SK-N-SH treated with all-trans-retinoic acid at 6 μM for 48 hours (cell line): ENCODE results near the gene TLCD2.

Experiments used
- ATAC-seq: fragments of 200-7000 bp; cut with Tn5 transposase; 3 replicates; pipeline ENCODE4 v1.9.1; 2020; ENCODE audit warnings: mild to moderate bottlenecking, moderate library complexity
- ARNTL ChIP-seq: fragments of 450-650 bp; formaldehyde crosslinking; IDR thresholded peaks from 2 replicates; pipeline ENCODE4 v1.5.0; 2020; ENCODE audit warnings: low read depth, mild to moderate bottlenecking, moderate library complexity, borderline replicate concordance
- CREB5 ChIP-seq: fragments of 250-450 bp; sonication (Bioruptor Pico); IDR thresholded peaks from 2 replicates; pipeline ENCODE4 v1.5.1; 2020; ENCODE audit warnings: low read depth, mild to moderate bottlenecking, moderate library complexity
- CSDC2 ChIP-seq: fragments of 250-450 bp; sonication (Bioruptor Pico); IDR thresholded peaks from 2 replicates; pipeline ENCODE4 v1.5.0; 2020; ENCODE audit warnings: mild to moderate bottlenecking, moderate library complexity
- CSRNP3 ChIP-seq: fragments of 250-450 bp; sonication (Bioruptor Pico); IDR thresholded peaks from 2 replicates; pipeline ENCODE4 v1.5.1; 2021; ENCODE audit warnings: mild to moderate bottlenecking, moderate library complexity
- ESRRG ChIP-seq: fragments of 250-450 bp; sonication (Bioruptor Pico); IDR thresholded peaks from 2 replicates; pipeline ENCODE4 v1.6.1; 2021; ENCODE audit warnings: mild to moderate bottlenecking
- GLIS3 ChIP-seq: fragments of 250-450 bp; sonication (Bioruptor Pico); IDR thresholded peaks from 2 replicates; pipeline ENCODE4 v1.5.0; 2020; ENCODE audit warnings: mild to moderate bottlenecking, moderate library complexity
- ISL1 ChIP-seq: fragments of 250-450 bp; sonication (Bioruptor Pico); IDR thresholded peaks from 2 replicates; pipeline ENCODE4 v2.1.2; 2022; ENCODE audit warnings: mild to moderate bottlenecking, moderate library complexity
- OSR1 ChIP-seq: fragments of 250-450 bp; sonication (Bioruptor Pico); IDR thresholded peaks from 2 replicates; pipeline ENCODE4 v1.8.0; 2022; ENCODE audit warnings: moderate library complexity, mild to moderate bottlenecking, inconsistent platforms
- PATZ1 ChIP-seq: fragments of 250-450 bp; sonication (Bioruptor Pico); IDR thresholded peaks from 2 replicates; pipeline ENCODE4 v1.8.0; 2020; ENCODE audit warnings: mild to moderate bottlenecking, moderate library complexity, borderline replicate concordance
- POU6F1 ChIP-seq: fragments of 250-450 bp; sonication (Bioruptor Pico); IDR thresholded peaks from 2 replicates; pipeline ENCODE4 v1.8.0; 2021; ENCODE audit warnings: low read depth, mild to moderate bottlenecking, moderate library complexity, borderline replicate concordance
- PPARA ChIP-seq: fragments of 250-450 bp; sonication (Bioruptor Pico); IDR thresholded peaks from 2 replicates; pipeline ENCODE4 v1.5.0; 2020; ENCODE audit warnings: mild to moderate bottlenecking, borderline replicate concordance
- RARB ChIP-seq: fragments of 250-450 bp; sonication (Bioruptor Pico); IDR thresholded peaks from 2 replicates; pipeline ENCODE4 v1.8.0; 2021; ENCODE audit warnings: mild to moderate bottlenecking, moderate library complexity
- SNAI2 ChIP-seq: fragments of 250-450 bp; sonication (Bioruptor Pico); IDR thresholded peaks from 2 replicates; pipeline ENCODE4 v1.5.0; 2020; ENCODE audit warnings: mild to moderate bottlenecking, moderate library complexity
- TCF4 ChIP-seq: fragments of 250-450 bp; sonication (Bioruptor Pico); IDR thresholded peaks from 2 replicates; pipeline ENCODE4 v1.8.0; 2021; ENCODE audit warnings: mild to moderate bottlenecking, moderate library complexity, borderline replicate concordance
- TOX ChIP-seq: fragments of 250-450 bp; sonication (Bioruptor Pico); IDR thresholded peaks from 2 replicates; pipeline ENCODE4 v1.8.0; 2021; ENCODE audit warnings: mild to moderate bottlenecking, moderate library complexity, borderline replicate concordance
- TSHZ2 ChIP-seq: fragments of 250-450 bp; sonication (Bioruptor Pico); IDR thresholded peaks from 2 replicates; pipeline ENCODE4 v1.5.0; 2020; ENCODE audit warnings: mild to moderate bottlenecking, moderate library complexity
- ZFP30 ChIP-seq: fragments of 450-650 bp; formaldehyde crosslinking; IDR thresholded peaks from 2 replicates; pipeline ENCODE4 v1.5.0; 2022; ENCODE audit warnings: mild to moderate bottlenecking, moderate library complexity
- ZNF565 ChIP-seq: fragments of 450-650 bp; formaldehyde crosslinking; conservative IDR thresholded peaks from 2 replicates; pipeline ENCODE4 v1.5.0; 2020; ENCODE audit warnings: low read depth, mild to moderate bottlenecking, moderate library complexity
- ZNF70 ChIP-seq: fragments of 450-650 bp; formaldehyde crosslinking; IDR thresholded peaks from 2 replicates; pipeline ENCODE4 v1.5.0; 2020; ENCODE audit warnings: mild to moderate bottlenecking, moderate library complexity
- ZNF8 ChIP-seq: fragments of 450-650 bp; formaldehyde crosslinking; IDR thresholded peaks from 2 replicates; pipeline ENCODE4 v1.5.0; 2020; ENCODE audit warnings: mild to moderate bottlenecking, moderate library complexity

Gene TLCD2

GRCh38 chr17:1709971-1710806 lies at the start of gene TLCD2:
Gene TLCD2 (minus strand): TSS chr17:1710377. CDS start chr17:1710242, 135 bp downstream.
- peak; percentile 66 for ATAC-seq
- no peak for TF ChIP-seq ZNF70 (CRISPR knock-in tag)
- no peak for TF ChIP-seq CREB5
- peak; percentile 72; the same call in 1 of the 2 replicates for TF ChIP-seq CSRNP3 (CRISPR knock-in tag)
- TF ChIP-seq POU6F1 (CRISPR knock-in tag) = 0 out of 2 replicates have a peak, but pooled peaks have one; percentile 16
- 0 out of 2 replicates have a peak, but pooled peaks have one; percentile 8 for TF ChIP-seq ESRRG
- 0 out of 2 replicates have a peak, but pooled peaks have one; percentile 34 for TF ChIP-seq GLIS3 (CRISPR knock-in tag)
- TF ChIP-seq, all 23 proteins: peak for 4

- TF ChIP-seq ISL1 (CRISPR knock-in tag) = no peak
- TF ChIP-seq ZFP30 (CRISPR knock-in tag) = no peak
- TF ChIP-seq CSDC2 (CRISPR knock-in tag) = no peak
- no peak for TF ChIP-seq PATZ1 (CRISPR knock-in tag)
- no peak for TF ChIP-seq RARB (CRISPR knock-in tag)
- TF ChIP-seq OSR1 (CRISPR knock-in tag) = no peak
- TF ChIP-seq ZNF565 = no peak
- no peak for TF ChIP-seq TCF4 (CRISPR knock-in tag)
- no peak for TF ChIP-seq CREB5
- no peak for TF ChIP-seq TOX
- TF ChIP-seq ARNTL (CRISPR knock-in tag) = no peak
- no peak for TF ChIP-seq GLIS3 (CRISPR knock-in tag)
- no peak for TF ChIP-seq PPARA (CRISPR knock-in tag)
- TF ChIP-seq TSHZ2 (CRISPR knock-in tag) = no peak
- no peak for TF ChIP-seq ZNF8 (CRISPR knock-in tag)
- TF ChIP-seq POU6F1 (CRISPR knock-in tag) = no peak
- TF ChIP-seq SNAI2 (CRISPR knock-in tag) = no peak
- no peak for ATAC-seq
These were observed 49.4 kb upstream of the TLCD2 start for GRCh38 chr17:1759529-1759928.
